GM19351 (cell line): ENCODE results near the gene NPY2R.

Source experiments
- ATAC-seq: cut with Tn5 transposase; IDR thresholded peaks from one replicate; pipeline ENCODE4 v1.9.1; 2021; ENCODE audit warnings: mild to moderate bottlenecking, moderate library complexity; ENCODE audit not compliant: unreplicated experiment

NPY2R gene, protein sequence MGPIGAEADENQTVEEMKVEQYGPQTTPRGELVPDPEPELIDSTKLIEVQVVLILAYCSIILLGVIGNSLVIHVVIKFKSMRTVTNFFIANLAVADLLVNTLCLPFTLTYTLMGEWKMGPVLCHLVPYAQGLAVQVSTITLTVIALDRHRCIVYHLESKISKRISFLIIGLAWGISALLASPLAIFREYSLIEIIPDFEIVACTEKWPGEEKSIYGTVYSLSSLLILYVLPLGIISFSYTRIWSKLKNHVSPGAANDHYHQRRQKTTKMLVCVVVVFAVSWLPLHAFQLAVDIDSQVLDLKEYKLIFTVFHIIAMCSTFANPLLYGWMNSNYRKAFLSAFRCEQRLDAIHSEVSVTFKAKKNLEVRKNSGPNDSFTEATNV

DNA sequence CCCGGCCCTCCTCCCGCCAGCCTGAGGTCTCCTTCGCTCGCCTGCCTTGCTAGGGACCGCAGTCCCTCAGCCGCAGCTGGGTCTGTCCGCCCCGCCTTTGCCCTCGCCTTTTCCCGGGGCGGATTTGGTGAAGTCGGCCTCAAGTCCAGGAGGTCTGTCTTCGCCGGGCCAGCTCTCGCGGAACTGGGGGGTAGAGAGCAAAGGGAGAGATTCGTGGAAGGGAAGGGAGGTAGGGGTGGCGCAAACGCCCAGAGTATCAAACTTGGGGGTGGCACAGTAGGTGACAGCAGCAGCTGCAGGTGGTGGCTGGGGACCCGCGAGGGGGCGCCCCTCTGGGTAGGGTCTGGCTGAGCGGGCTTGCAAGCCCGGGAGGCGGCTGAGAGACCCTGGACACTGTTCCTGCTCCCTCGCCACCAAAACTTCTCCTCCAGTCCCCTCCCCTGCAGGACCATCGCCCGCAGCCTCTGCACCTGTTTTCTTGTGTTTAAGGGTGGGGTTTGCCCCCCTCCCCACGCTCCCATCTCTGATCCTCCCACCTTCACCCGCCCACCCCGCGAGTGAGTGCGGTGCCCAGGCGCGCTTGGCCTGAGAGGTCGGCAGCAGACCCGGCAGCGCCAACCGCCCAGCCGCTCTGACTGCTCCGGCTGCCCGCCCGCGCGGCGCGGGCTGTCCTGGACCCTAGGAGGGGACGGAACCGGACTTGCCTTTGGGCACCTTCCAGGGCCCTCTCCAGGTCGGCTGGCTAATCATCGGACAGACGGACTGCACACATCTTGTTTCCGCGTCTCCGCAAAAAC, at the start of gene NPY2R:
NPY2R (plus strand) TSS at position 379 of the 797 bp plus-strand sequence. CDS start 5,304 bp downstream, outside the sequence.
- ATAC-seq, result no peak

DNA sequence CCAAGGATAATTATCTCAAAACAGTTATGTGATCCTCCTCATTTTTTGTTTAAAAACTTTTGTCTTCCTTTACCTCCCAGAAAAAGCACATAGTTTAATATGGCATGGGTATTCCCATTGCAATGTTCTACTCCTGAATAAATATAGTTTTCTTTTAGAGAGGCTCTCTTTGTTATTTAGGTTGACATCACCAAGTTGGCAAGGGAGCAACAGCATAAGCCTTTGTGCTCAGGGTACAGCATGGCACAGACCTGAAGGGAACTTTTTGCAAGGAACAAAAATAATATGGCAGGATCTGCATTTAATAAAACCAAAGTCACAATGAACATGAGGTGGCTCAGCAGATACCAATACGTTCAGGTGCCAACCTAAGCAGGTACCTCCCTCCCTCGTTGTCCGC, 47.1 kb upstream of the NPY2R start:
- ATAC-seq, result no peak

DNA sequence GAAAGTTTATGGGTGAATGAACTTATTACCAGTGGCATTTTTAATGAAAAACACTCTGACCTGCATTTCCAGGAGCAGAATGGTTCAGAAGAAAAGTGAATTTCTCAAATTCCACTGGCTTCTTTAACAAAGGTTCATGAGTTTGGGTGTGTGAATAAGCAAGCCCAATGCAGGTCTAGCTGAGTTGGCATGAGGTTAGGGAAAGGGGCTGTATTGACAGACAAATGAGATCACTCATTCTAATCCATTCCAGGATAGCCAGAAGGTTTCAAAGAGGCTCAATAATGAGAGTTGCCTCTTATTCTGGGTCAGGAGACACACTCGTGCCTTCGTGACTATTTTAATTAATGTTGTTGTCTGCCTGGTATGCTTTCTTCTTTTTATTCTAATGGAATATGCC, 43.7 kb upstream of the NPY2R start:
- no peak for ATAC-seq

DNA sequence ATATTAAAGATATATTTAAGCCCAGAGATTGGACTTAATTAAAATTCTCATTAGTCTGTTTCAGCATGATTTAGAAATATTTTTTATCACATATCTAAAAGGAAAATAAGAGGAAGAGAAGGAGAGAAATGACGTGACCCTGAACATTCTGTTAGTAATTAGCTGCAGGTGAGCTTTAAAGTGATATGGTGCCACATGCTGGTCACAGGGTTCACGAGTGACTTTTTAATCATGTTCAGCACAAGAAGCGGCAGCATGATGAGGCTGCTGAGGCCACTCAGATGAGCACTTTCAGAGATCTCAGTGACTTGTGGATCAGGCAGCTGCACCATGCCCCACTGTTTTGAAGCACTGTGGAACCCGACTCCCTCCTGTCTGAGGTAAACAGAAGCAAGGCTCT, 37.9 kb upstream of the NPY2R start:
- ATAC-seq, result no peak

DNA sequence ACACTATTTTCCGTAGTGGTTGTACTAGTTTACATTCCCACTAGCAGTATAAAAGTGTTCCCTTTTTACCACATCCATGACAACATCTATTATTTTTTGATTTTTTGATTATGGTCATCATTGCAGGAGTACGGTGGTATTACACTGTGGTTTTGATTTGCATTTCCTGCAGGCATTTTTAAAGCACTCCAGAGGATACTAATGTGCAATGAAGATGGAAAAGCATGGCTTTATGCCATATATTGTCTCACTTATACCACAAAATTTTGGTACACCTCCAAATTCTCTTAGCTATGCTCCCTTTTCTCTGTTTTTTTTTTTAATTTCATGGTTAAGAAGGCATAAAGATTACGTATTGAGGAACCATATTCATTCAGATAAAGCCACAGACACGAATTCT, 35.1 kb upstream of the NPY2R start:
- ATAC-seq, result no peak

DNA sequence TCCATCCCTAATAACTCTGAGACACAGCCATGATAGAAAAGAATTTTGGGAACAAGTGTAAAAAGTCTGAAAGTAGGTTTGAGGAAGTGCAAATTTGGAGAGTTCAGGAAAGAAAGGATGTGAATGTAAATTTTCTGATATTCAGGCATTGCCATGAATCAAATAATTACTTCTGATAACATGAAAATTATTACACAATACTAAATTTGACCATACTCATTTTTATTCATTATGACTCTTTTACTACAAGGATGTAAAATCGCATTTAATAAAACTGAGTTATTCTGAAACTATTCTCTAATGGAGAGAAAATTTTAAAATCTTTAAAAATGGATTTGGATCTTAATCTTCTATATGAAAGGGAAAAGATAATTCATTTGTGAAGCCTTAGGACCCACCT, 33.8 kb upstream of the NPY2R start:
- ATAC-seq, result no peak

DNA sequence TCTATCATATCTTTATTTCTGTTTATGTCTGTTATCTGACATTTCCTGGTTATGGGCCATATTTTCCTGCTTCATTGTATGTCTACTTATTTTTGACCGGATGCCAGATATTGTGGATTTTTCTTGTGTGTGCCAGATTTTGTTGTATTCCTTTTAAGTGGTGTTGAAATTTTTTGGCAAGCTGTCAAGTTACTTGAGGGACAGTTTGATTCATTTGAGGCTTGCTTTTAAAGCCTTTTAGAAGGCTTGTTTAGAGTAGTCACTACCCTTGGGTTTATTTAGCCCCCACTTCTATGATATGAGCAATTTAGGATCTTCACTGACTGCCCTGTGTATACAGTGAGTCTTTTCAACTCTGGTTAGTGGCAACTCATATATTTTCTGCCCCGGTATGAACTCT, 29.2 kb upstream of the NPY2R start:
- no peak for ATAC-seq

DNA sequence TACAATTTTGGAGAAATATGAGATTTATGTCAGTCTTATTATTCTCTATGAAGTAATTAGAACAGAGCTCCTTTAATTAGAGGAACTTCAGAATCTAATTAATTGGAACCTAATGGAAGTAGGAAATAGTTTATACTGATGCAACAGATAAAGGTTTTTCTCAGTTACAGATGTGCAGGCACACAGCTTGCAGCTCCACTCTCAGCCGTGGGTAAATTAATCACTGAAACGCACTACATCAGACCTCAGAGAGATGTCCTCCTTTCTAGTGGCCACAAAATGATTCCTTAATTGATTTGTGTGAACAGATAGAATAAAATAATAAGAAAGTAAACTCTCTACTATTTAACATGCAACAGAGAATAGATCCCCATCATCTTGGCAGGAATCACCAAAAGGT, 21.5 kb upstream of the NPY2R start:
- ATAC-seq, result no peak

DNA sequence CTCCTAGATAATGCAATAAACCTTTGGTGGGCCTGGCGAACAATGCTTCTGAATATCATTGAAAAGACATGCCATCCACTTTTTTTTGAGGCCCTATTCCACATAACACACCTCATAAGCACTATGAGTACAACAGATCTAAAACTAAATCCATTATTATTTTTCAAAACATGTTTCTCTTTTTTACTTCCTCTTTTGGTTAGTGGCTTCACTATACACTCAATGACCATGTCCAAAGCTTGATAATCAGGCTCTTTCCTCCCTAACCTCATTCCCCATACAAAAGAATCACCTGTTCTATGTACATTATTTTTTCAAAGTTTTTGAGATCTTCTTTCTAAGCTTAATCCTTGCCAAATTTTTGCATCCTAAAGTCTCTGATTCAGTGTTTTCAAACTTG, 20.4 kb upstream of the NPY2R start:
- no peak for ATAC-seq

DNA sequence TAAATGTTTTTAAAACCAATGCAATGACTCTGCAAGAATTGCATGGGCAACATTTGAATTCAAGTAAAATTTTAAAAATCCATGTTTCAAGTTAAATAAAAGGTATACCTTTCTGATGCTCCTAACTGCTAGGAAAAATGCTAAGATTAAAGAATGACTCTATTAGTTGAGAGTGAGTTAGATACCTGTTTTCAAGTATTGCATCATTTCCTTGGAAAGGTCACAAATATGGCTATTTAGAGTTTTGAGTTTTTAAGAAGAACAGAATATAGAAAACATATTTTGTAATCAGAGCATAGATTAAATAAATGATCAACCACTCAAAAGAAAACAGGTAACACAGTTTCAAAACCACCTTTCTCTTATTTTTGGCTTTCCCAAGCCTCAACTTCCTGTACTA, 18.3 kb upstream of the NPY2R start:
- no peak for ATAC-seq

DNA sequence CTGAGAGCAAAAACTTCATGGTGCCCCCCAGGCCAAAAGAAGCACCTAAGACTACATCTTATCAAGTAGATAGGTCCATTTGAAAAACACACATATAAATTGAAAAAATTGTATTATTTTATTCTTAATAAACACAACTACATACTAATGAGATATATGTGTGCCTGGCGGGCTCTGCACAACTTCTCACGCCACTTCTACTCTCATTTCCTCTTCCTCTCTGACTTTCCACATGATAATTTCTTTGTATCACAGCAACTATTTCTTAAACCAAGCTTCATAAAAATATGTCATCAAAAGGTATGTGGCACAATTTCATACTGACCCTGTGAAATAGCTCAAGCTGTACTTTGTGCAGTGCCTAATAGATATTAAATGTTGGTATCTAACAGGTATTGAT, 10.7 kb upstream of the NPY2R start:
- no peak for ATAC-seq

DNA sequence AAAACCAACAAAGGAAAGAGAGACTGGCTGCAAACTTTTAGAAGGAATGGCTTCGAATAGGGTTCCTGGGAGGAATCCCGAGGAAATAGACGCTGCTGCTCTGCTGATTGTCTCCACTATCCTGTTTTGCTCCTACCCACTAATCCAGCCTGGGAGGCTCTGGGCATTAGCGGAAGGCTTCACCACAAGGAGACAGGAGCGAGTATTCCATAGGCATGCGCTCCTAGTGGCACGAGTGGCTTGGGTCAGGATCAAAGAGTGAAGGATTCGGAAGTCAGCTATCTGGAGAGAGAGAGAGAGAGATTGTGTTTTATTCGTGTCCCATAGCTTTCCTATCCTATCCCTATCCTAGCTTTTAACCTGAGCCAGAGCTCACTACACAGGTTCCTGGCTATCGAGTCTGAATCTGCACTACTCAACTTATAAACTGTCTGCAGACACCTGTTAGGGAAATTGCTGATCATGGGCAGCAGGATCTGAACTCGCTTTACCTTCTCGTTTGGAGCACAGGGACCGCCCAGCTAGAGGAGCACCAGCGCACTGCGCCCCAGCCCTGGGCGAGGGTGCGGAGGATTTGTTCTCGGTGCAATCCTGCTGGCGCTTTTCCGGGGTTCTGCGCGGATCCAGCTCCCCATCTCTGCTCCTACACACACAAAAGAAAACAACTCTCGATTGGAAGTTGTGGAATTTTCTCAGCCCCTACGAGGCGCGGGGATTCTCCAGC, 740 bp upstream of the NPY2R start:
- no peak for ATAC-seq

DNA sequence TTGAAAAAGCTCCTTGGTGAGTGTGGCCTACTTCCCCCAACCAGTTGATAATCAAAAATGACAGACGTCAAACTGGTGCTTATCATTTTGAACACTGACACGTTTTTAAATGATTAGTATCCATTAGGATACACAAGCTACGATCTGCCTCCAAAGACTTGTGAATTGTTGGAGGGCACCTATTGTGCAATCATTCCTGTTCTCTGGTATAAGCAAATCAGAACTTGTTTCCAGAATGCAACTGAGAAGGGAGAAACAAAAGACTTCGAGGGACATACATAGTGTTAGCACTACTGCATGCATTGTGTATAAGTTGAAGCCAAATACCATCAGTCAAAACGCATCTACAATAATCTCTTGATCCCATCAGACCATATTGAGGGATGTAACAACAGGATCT, 11.6 kb downstream of the NPY2R start:
- ATAC-seq, result no peak

DNA sequence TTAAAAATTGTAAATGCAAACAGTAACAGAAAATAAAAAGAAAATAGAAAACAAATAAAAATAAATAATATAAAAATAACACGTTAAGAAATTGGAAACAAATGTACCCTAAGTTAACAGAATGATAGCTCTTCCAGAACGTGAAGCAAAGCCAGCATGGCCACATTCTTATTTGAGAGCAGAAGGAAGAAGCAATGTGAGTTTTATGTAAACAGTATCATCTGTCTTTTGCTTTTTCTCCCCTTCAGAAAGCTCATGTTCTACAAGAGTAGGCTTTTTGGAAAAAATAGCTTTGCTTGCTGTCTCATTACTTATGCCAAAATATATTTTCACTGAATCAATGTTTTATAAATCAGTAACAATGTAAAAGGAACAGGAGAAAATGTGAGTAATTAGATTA, 18.7 kb downstream of the NPY2R start:
- ATAC-seq, result no peak

DNA sequence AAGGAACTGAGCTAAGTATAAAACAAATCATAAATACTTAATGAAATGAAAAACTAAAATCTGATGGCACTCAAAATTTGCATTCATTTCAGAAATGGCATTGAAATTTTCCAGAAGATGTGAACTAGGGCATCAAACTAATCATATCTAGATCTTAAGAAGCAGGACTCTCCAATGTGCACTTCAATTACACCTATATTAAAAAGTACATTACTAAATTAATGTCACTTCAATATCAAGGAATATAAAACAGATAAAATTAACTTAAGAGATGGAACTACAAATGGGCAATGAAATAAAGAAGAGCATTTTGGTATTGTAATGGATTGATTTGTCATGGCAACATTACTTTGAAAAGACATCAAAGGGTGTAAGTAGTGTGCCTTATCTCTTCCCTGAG, 20.3 kb downstream of the NPY2R start:
- ATAC-seq, result no peak

DNA sequence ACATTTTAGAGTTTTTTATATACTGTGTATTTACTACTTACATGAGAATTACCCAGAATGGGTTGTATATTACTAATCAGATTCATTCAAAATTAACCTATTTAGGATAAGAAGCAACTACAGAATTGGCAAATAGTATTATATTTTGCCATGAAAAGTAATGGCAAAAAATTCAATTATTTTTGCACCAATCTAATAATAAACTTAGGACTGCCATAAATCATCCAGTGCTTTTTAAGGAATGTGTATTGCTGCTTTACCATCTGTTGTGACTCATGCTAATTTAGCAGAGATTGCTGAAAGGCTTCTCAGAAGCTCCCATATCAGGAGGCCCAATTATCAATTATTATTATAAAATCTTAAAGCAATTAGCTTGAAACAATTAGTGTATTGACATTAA, 24.0 kb downstream of the NPY2R start:
- ATAC-seq, result no peak

DNA sequence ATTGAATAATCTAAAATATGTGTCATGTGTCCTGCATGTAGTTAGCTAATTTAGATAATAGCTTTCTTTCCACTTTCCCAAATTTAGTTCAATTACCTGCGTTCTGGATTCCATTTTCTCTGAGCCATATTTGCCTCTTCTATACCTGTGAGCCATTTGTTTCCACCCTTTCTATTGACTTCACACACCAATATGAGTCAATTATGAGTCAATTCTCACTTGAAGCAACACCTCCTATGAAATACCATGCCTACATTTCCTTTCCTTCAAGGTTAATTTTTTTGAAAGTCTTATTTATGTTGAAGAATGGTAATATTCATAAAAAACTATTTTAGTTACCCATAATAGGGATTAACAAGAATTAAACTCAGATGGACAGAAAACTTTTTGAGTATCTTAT, 25.8 kb downstream of the NPY2R start:
- ATAC-seq, result no peak

DNA sequence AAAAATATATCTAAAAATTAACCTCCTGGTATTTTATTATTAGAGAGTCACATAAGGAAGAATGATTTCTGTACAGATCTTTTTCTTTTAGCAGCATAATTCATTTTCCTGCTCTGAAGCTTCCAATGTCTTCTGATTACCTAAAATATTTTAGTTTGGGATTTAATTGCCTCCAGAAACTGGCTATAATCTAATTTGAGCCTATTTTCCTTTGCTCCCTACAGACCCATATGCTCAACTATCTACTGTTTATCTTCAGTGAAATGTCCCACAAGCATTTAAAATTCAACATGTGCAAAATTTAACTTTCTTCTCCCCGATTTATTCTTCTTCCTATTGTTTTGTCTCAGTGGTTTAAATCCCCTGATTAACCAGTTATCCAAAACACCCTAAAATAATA, 29.1 kb downstream of the NPY2R start:
- ATAC-seq, result no peak

DNA sequence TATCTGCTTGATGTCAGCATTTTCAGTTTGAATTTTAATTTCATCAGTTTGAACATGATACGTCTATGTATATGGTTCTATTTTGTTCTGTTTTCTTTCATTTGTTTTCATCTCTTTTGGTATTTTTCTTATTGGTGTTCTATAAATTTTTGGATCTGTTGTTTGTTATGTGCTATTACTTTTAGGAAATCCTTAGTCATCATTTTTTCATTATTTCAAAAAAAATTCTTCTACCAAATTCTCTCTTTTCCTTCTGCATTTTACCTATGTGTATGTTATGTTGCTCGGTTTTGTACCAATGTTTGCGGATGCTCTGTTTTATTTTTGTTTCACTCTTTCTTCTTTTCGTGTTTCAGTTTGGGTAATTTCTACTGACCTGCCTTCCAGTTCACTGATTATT, 32.8 kb downstream of the NPY2R start:
- ATAC-seq, result no peak

DNA sequence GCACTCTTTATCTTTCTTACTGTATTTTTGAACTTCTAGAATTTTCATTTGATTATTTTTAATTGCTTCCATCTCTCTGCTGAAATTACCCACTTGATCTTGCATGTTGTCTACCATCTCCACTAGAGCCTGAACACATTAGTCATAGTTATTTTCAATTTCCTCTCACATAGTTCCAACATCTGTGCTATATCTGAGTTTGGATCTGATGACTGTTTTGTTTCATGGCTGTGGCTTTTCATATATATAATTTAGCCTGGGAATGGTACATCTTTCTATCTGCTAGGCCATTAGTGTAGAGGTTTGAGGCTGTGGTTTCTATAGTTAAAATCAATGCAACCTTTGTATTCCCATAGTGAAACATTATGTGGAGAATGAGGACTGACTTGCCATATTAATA, 33.2 kb downstream of the NPY2R start:
- no peak for ATAC-seq

DNA sequence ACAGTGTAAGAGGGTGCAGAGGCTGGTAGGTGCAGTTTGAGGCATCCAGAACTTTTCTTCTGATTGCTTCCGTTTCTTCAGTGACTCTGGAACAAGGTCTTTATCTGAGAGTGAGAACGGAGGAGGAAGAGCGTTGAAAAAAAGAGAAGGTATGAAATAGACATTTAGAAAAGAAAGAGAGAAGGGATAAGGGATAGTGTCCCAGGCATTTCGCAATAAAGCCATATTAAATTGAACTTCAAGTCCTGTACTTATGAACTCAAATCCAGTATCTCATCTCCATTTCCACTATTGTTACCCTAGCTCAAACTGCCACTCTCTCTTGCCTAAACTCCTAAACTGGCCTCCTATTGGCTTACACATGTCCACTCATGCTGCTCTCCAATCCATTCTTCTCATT, 36.7 kb downstream of the NPY2R start:
- no peak for ATAC-seq
